GM18508 (cell line): ENCODE data around the gene RRP15.
"Not testable (repeated sequence)": the region's sequence is repeated elsewhere in the genome, so short reads cannot be mapped to it uniquely, and the experiment has no call there.

Source experiments
- ATAC-seq: cut with Tn5 transposase; IDR thresholded peaks from one replicate; pipeline ENCODE4 v1.9.1; 2021; ENCODE audit warnings: moderate number of reproducible peaks; ENCODE audit not compliant: insufficient read depth, unreplicated experiment

Gene RRP15

DNA sequence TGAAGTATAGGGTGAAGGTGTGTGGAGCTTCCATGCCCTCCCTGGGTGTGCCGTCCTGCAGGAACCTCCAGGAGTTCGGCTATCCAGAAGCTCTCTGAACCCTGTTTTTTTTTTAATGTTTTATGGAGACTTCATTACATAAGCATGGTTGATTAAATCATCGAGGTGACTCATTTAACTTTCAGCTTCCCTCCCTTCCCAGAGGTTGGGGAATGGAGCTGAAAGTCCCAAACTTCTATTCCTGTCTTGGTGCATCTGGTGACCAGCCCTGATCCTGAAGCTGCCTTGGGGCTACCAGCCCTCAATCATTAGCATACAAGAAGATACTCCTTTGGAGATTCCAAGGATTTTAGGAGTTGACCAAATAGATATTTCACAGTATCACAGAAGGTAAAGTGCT is 9.5 kb downstream of the RRP15 start:
- no peak for ATAC-seq

DNA sequence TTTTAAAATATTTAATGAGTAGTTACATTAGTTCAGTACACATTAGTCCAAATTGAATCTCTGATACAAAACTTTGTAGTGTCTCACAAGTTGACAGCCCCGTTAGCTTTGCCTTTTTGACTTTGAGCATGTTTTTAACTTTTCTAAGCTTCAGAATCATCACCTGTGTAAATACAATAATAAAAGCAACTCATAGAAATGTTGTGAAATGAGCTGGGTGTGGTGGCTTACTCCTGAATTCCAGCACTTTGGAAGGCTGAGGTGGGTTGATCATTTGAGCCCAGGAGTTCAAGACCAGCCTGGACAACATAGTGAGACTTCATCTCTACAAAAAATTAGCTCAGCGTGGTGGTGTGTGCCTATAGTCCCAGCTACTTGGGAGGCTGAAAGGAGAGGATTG is 11.1 kb downstream of the RRP15 start:
- ATAC-seq: no peak

DNA sequence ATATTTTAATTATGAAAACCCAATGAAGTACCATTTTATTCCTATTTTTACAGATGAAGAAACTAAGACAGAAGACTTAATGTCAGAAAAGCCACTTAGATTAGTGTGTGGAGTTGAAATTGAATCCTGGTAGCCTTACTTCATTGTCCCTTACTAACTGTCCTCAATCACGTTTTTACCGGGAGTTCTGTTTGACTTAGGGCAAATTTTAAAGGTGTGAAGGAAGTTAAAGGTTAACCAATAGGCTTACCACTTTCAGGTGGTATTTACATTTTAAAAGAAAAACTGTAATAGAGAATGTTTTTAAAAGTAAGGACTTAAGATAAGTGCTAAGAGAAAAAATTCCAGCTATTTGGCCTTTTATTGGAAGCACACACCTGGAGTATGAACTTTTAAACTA is 12.4 kb downstream of the RRP15 start:
- no peak for ATAC-seq

DNA sequence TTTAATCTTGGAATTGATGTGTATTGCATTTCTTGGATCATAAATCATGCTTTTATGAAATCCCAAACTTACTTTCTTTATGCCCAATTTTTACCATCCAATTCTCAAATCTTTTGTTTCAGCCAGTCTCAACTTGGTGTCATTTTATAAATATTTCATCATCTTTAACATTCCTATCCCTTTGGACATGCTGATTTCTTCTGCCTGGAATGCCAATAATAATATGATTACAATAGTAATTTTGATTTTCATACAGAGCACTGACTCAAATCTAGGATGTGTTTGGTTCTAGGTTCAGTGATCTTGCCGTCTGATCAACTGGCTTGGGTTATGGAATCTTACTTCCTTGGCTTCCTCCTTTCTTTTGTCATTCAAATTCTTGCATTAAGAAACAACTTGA is 12.8 kb downstream of the RRP15 start:
- no peak for ATAC-seq

DNA sequence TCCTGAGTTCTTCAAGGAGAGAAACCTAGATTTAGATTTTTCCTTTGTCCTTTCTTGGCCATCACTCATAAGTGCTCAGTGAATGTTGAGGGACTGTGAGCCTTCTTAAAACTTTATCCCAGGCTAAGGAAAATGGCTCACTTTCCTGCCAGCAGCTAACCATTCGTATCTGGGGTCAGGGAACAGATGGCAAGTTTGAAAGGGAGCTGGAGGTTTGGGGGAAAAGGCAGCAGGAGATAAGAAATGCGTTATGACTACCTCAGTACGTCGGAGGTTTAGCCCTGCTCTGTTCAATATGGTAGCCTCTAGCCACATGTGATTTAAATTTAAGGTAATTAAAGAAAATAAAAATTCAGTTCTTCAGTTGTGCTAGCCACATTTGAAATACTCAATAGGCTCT is 13.3 kb downstream of the RRP15 start:
- ATAC-seq: no peak

DNA sequence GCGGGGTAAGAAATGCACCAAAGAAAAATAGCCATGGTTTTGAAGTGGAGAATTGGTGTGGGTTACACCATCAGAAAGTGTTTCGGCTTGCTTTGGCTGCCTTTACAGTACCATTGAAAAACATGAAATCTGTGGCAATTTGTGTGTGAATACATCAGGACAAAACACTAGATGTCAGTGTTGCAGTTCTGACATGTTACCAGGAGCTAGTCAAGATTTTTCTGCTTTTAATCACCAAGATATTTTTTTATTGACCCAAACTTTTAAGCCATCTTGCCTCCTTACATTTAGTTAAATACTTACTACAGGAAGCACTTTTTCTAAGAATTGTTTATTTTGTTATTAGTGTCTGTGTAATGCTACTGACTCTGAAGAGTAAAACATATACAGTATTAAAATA is 14.3 kb downstream of the RRP15 start:
- no peak for ATAC-seq

DNA sequence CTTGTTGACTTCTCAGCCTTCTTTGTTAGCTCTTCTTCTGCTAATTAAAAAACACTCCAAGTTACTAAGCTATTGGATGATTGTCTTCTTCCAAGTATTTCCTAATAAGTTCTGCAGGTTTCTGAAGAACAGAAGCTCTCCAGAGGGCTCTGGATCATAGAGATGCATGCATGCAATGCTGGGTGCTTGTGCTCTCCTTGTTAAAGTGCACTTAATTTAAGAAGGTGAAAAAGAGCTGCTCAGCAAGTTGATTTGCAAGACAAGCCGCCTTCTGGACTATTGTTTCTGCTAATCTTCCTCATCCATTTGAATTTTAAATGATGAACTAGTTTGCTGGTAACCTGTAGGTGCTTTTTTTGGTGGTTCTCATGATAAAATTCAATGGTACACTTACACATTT is 16.1 kb downstream of the RRP15 start:
- no peak for ATAC-seq

DNA sequence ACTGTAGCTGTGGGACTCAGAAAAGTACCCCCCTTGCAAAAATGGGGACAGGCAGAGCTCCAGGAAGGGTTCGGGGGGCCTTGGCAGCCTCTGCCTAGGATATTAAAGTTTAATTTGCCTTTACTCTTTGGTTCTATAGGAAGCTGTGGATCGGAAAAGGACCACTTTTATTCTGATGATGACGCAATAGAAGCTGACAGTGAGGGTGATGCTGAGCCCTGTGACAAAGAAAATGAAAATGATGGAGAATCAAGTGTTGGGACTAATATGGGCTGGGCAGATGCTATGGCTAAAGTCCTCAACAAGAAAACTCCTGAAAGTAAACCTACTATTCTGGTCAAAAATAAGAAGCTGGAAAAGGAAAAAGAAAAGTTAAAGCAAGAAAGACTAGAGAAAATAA is 17.1 kb downstream of the RRP15 start:
- no peak for ATAC-seq

DNA sequence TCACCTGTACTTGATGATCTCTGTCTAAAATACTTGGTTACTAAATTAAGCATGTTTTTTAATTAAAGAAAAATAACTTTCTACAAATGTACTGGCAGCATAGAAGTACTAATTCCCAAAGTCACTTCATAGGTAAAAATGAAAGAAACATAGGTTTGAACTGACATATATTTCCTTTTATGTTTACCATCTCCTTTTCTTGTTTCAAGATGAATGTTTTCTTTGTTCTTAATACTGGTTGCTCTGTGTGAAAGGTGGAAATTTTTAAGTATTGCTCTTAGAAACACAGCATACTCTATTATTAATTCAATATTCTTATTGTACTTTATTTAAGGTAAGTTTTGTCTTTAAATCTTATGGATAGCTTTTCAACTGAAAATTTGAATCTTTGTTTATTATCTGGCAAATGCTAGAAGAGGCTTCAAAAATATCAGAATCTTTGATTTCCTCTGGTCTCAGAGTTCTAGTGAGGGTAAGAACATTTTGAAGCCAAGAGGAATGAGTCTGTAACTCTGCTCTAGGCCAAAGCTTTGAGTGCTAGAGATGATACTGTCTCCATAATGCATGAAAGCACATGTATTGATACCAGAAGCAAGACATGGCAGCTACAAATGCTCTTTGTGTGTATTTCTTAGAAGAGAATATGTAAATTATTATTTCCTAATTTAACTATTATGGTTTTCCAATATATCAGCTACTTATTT is 18.2 kb downstream of the RRP15 start:
- ATAC-seq: no peak

DNA sequence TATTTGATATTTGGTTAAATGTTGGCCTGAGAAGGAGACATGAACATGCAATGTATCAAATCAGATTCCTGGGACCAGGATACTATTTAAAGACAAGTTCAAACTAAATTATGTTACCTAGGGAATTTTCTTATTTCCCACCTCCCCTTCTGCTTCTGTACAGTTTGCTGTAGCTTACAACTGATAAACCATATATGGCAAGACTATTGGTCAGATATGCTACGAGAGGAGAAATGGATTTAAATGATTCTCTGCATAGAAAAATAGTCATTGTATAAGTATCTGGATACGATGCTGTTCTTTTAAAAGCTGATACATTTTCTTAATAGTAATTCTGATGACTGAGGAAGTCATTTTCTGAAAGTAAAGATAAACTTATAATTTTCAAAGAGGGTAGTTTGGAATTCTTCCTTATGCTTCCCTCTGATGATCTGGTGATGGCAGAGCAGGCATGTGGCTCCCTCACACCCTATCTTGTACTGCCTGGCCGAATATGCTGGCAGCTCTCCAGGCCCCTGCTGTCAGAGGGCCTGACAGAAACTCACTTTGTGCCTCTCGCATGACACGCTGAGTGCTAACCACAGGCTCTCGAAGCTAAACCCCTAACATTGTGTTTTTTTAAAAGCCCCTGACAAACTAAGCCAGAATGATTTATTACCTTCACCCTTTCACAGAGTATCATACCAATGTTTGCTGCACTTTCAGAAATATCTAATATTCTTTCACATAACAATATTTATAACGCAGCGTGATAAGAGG is 19.4 kb downstream of the RRP15 start:
- ATAC-seq: no peak

DNA sequence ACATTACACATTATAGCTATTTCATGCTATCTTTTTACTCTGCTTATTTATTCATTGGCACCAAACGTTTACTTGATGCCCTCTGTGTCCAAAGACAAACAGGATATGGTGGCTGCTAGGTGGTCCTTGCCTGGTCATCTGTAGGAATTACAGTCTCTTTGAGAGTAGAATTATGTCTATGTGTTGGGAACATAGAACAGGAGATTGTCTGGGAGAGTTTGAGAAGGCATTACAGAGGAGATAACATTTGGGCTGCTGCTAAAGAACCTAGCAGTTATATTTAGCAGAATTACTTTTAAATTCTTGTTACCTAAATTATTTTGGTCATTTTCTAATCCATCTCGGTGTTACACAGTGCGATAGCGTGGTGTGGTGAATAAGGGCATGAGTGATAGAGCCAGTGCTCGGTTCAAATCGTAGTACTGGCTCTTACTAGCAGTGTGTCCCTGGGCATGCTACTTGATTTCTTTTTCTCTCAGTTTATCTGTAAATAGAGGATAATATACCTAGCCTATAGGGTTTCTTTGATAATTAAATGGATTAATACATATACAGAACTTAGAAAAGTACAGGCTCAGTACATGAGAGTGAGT is 20.5 kb downstream of the RRP15 start:
- no peak for ATAC-seq

DNA sequence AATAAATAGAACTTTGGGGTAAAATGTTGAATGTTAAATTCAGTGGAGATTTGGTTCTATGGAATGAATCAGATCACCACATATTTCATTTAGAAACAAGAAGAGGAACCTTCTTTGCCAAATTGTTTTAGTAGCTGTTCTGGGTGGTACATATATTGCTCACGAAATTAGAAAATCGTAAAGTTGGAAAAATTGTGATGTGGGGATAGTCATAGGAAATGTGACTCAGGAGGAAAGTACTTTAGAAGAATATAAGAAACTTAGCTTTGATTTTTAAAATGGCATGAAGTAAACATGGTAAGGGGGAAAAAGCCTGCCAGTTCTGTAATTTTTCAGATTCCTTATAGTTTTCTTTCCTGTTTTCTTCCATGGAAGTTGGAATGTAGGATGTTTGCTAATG is 27.4 kb downstream of the RRP15 start:
- no peak for ATAC-seq

DNA sequence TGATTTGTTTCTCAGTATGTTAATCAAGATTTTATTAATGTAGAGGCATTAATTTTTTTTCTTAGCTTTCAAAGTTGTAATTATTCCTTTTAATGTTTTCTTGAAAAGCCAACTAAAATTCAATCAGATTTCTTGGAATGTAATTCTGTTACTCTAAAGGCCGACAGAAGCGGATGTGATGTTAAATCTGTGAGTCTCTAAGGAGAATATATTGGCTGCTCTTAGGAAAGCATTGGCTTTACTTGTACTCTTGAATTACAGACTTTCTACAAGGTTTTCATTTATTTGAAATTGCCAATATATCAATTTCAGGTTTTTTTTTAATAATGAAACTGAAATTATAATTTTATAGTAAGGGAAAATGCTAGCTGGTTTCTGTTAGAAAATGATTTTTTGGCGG is 29.2 kb downstream of the RRP15 start:
- ATAC-seq: no peak

DNA sequence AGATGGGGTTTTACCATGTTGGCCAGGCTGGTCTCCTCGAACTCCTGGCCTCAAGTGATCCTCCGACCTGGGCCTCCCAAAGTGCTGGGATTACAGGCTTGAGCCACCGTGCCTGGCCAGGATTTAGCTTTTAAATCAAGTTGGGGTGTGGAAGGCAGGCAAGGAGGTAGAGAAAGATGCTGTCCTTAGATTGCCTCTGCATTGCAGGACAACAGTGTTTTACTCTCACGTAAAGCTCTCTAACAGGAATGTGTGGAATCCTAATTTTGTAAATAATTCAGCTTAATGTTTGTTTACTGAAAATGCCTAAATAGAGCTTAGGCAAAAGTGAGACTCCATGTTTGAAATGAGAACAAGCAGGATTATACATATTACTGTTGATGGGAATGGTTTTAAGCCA is 30.5 kb downstream of the RRP15 start:
- no peak for ATAC-seq

DNA sequence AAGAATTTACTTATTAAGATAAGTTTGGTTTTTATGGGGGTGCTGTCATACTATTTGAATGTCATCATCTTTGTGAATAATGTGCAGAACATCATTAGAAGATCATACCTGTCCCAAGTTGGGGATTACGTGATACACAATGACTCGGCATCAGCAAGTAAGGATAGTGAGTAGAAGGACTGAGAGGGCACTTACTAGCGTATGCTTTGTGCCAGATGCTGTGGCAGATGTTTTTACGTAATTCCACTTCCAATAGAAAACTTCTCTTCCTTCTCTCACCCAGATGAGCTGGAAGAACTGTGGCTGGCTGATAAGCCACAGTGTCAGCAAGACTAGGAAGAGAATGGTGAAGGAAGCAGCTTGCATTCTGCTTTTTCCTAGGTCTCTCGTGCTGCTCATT is 32.0 kb downstream of the RRP15 start:
- ATAC-seq: no peak

DNA sequence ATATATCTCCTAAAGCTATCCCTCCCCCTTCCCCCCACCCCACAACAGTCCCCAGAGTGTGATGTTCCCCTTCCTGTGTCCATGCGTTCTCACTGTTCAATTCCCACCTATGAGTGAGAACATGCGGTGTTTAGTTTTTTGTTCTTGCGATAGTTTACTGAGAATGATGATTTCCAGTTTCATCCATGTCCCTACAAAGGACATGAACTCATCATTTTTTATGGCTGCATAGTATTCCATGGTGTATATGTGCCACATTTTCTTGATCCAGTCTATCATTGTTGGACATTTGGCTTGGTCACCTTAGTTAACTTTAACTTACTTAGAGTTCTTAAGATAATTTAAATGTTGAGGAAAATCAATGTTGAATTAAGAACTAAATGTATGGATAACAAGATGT is 35.1 kb downstream of the RRP15 start:
- not testable (repeated sequence) for ATAC-seq

DNA sequence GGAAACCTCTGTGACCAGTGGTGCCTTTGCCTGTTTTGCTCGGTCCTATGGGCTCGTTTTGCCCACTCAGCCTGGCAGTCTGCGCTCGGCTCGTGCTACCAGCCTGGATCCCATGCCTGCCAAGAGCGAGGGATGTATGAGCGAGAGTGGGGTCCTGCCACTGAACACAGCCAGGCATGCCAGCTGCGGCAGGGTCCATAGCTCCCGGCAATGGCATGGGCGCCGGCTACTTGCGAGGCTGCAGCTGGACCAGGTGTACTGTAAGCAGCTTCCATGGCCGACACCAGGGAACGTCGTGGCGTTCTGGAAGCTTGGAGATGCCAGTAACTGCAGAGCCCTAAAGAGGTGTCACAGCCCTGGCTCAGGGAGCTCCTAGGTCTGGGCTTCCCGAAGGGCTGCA is 37.7 kb downstream of the RRP15 start:
- no peak for ATAC-seq

DNA sequence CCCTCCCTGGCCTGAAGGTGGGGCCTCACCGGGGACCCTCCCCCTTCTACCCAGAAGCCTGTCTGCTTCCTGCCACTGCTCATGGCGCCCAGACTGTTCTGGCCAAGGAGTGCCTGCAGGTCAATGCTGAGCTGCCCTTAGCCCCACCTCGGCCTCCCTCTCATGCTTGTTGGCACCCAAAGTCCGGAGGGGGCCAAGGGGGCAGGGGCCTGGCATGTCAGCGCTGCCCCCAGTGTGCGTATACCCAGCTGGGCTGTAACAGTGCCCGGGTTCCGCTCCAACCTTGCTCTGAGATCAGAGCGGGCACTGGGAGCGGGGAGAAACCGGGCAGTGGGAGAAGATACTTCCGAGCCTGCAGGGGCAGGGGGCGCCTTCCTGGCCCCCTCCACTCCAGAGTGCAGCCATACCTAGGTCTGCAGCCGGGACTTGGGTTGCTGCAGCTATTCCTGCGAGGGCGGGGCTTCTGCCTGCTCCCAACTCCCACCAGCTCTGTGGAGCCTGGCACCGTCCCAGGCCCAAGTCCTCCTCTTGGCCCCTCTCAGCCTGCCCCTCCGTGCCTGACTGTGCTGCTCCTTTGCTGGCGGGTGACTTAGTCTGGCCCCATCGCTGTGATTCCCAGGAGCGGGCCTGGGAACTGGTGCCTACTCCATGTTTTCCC is 38.6 kb downstream of the RRP15 start:
- ATAC-seq: no peak

DNA sequence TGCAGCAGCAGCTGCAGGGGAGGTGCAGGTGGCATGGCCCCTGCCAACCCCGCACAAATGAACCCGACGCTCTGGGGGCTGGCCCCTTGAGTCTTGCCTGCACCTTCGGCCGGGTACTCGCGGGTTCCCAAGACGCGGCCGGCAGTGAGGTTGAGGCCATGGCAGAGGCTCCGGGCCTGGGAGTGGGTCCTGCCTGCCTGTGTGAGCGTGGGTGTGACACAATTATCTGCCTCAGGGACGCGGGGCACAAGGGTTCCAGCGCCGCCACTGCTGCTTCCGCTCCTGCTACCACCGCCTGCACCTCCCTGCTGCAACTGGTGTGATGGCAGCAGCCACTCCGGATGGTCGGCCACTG is 39.1 kb downstream of the RRP15 start:
- no peak for ATAC-seq

DNA sequence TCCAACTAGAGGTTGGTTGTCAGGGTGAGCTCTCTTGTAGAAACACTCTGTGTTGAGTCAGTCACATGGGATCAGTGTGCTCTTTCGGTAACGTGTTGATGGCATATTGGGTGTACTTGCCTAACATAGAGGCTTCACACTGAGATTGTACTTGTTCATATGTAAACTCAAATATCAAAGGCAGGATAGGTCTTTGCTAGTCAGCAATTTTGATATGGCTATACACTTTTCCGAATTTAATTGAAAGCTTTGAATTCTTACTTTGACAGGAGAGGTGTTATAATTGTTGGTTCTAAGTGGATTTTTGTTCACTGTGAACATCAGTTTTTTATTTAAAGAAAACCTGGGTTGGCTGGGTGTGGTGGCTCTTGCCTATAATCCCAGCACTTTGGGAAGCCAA is 43.7 kb downstream of the RRP15 start:
- ATAC-seq: no peak

DNA sequence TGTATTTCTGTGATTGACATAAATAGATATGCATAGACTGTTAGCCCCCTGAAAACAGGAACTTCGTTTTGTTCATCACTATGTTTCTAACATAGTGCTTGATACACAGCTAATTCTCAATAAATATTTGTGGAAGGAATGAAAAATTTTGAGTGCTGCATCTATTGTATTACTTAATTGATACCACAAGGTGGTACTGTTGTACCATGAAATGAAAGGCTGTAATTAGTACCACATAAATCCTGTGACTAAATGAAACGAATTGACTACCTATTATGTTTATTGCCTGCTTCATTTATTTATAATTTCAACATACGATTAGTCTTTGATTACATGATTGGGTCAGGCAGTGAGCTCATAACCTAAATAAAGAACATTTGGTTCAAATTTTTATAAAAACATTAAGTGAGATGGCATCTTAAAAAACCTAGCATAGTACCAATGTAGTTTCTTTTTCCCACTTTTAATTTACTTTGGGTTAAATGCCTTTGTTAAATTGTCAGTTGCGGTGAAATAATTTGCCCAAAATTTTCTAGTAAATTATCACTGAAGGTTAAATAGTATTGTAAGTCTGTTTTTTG is 45.0 kb downstream of the RRP15 start:
- peak; percentile 66 for ATAC-seq
